WTC11 (cell line): ENCODE data around the gene SURF2. TPM values are rescaled to one million over a fixed set of nuclear protein-coding genes. Genes with fewer than 3 reads are reported as not detected.

Experiments used
- ATAC-seq: fragments of 200-7000 bp; cut with Tn5 transposase; 2 replicates; pipeline ENCODE4 v1.10.0; 2021; ENCODE audit warnings: mild to moderate bottlenecking, moderate library complexity
- CTCF ChIA-PET: fragments of 300-600 bp; sonication (Branson Sonifier 250); formaldehyde crosslinking; loops from one replicate; lab custom pipeline; 2021; ENCODE audit warnings: antibody characterized with exemption; lab: Charles Lee
- POLR2A ChIA-PET: fragments of 350-600 bp; sonication (Branson Sonifier 250); formaldehyde crosslinking; loops from one replicate; lab custom pipeline; 2021; ENCODE audit warnings: antibody characterized with exemption; lab: Charles Lee
- DNase-seq: peaks from one replicate; pipeline ENCODE4 v3.0.0; 2021; ENCODE audit warnings: low spot score
- H3K27ac Mint-ChIP-seq: 2 replicates; pipeline ENCODE4 v1.8.0; 2021; ENCODE audit warnings: mixed read lengths
- H3K27me3 Mint-ChIP-seq: 2 replicates; pipeline ENCODE4 v1.8.0; 2021; ENCODE audit warnings: low read depth, mild to moderate bottlenecking, moderate library complexity, mixed read lengths
- H3K36me3 Mint-ChIP-seq: 2 replicates; pipeline ENCODE4 v1.8.0; 2021; ENCODE audit warnings: mixed read lengths
- H3K4me1 Mint-ChIP-seq: 2 replicates; pipeline ENCODE4 v1.8.0; 2022; ENCODE audit warnings: mixed read lengths
- H3K4me3 Mint-ChIP-seq: 2 replicates; pipeline ENCODE4 v1.8.0; 2021; ENCODE audit warnings: mild to moderate bottlenecking, moderate library complexity, mixed read lengths
- H3K9me3 Mint-ChIP-seq: 2 replicates; pipeline ENCODE4 v1.8.0; 2021; ENCODE audit warnings: mixed read lengths
- ARID4B ChIP-seq: sonication (generic); formaldehyde crosslinking; IDR thresholded peaks from 2 replicates; pipeline ENCODE4 v1.8.0; 2023; ENCODE audit warnings: missing genetic modification reagents, mild to moderate bottlenecking, borderline replicate concordance
- E2F1 ChIP-seq: sonication (generic); formaldehyde crosslinking; IDR thresholded peaks from 2 replicates; pipeline ENCODE4 v1.8.0; 2022; ENCODE audit warnings: mild to moderate bottlenecking, missing genetic modification reagents
- ETV6 ChIP-seq: sonication (generic); formaldehyde crosslinking; IDR thresholded peaks from 2 replicates; pipeline ENCODE4 v1.8.1; 2022; ENCODE audit warnings: mild to moderate bottlenecking, missing genetic modification reagents
- GTF2I ChIP-seq: fragments of 250-450 bp; sonication (Bioruptor Pico); conservative IDR thresholded peaks from 2 replicates; pipeline ENCODE4 v1.4.0; 2021; ENCODE audit warnings: mild to moderate bottlenecking
- HMGA2 ChIP-seq: fragments of 250-450 bp; sonication (Bioruptor Pico); IDR thresholded peaks from 2 replicates; pipeline ENCODE4 v1.4.0; 2021; ENCODE audit warnings: mild to moderate bottlenecking, moderate library complexity
- JAZF1 ChIP-seq: fragments of 250-450 bp; sonication (Bioruptor Pico); IDR thresholded peaks from 2 replicates; pipeline ENCODE4 v1.9.0; 2021; ENCODE audit warnings: moderate library complexity, mild to moderate bottlenecking, inconsistent platforms
- MXD4 ChIP-seq: fragments of 250-450 bp; sonication (Bioruptor Pico); IDR thresholded peaks from 2 replicates; pipeline ENCODE4 v1.8.0; 2021; ENCODE audit warnings: mild to moderate bottlenecking, moderate library complexity, borderline replicate concordance
- NR2C2 ChIP-seq: sonication (generic); formaldehyde crosslinking; IDR thresholded peaks from 2 replicates; pipeline ENCODE4 v1.8.0; 2022; ENCODE audit warnings: mild to moderate bottlenecking, missing genetic modification reagents
- OVOL2 ChIP-seq: fragments of 250-450 bp; sonication (Bioruptor Pico); IDR thresholded peaks from 2 replicates; pipeline ENCODE4 v1.9.0; 2021; ENCODE audit warnings: mild to moderate bottlenecking, borderline replicate concordance
- PRDM15 ChIP-seq: sonication (generic); formaldehyde crosslinking; IDR thresholded peaks from 2 replicates; pipeline ENCODE4 v1.8.0; 2022; ENCODE audit warnings: missing genetic modification reagents
- RELA ChIP-seq: sonication (generic); formaldehyde crosslinking; IDR thresholded peaks from 2 replicates; pipeline ENCODE4 v1.8.1; 2022; ENCODE audit warnings: missing genetic modification reagents, mild to moderate bottlenecking, borderline replicate concordance
- SOX15 ChIP-seq: fragments of 250-450 bp; sonication (Bioruptor Pico); IDR thresholded peaks from 2 replicates; pipeline ENCODE4 v1.9.0; 2021; ENCODE audit warnings: mild to moderate bottlenecking
- SP1 ChIP-seq: sonication (generic); formaldehyde crosslinking; conservative IDR thresholded peaks from 2 replicates; pipeline ENCODE4 v1.8.1; 2022; ENCODE audit warnings: missing genetic modification reagents
- TCF7 ChIP-seq: sonication (generic); formaldehyde crosslinking; IDR thresholded peaks from 2 replicates; pipeline ENCODE4 v1.8.0; 2022; ENCODE audit warnings: mild to moderate bottlenecking, low read depth, missing genetic modification reagents, moderate library complexity
- TP53 ChIP-seq: sonication (generic); formaldehyde crosslinking; IDR thresholded peaks from 2 replicates; pipeline ENCODE4 v1.8.1; 2023; ENCODE audit warnings: mild to moderate bottlenecking, missing genetic modification reagents
- ZNF219 ChIP-seq: sonication (generic); formaldehyde crosslinking; IDR thresholded peaks from 2 replicates; pipeline ENCODE4 v1.8.0; 2023; ENCODE audit warnings: missing genetic modification reagents, mild to moderate bottlenecking, borderline replicate concordance
- ZNF232 ChIP-seq: sonication (generic); formaldehyde crosslinking; IDR thresholded peaks from 2 replicates; pipeline ENCODE4 v1.8.0; 2022; ENCODE audit warnings: mild to moderate bottlenecking, missing genetic modification reagents
- total RNA-seq: library from RNA; stranded (reverse); gene quantifications from 3 replicates; pipeline ENCODE4 v1.2.3, GENCODE V29; 2021
- TF ChIP-seq, protein P1 (sequence below): sonication (generic); formaldehyde crosslinking; IDR thresholded peaks from 2 replicates; pipeline ENCODE4 v1.8.1; 2022; ENCODE audit warnings: mild to moderate bottlenecking, moderate library complexity, missing genetic modification reagents

The SURF2 gene
- total RNA-seq, 1 experiment from 2014 or later, result 33.3 TPM

DNA sequence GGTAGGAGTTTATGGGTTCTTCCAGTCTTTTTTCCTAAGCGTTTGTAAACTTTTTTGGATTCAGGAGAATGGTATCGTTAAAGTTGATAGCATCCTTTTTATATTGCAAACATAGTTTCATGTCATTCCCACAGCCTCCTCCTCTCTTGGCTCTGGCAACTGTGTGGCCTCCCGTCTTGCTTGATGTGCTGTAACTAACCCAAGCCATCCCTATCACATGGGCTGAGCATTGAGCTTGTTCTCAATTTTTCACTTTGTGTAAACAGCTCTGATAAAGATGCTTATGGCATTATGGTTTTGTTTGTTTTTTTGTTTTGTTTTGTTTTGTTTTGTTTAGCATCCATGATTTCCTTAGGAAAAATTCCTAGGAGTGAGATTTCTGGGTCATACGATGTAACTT lies 24.4 kb downstream of the SURF2 start (continued):
- TF ChIP-seq E2F1 (CRISPR knock-in tag) (no peak), NR2C2 (CRISPR knock-in tag) (no peak), ZNF219 (CRISPR knock-in tag) (no peak), PRDM15 (CRISPR knock-in tag) (no peak), ZNF232 (no peak), OVOL2 (CRISPR knock-in tag) (no peak), ETV6 (CRISPR knock-in tag) (no peak), SP1 (CRISPR knock-in tag) (no peak), RELA (CRISPR knock-in tag) (no peak), TCF7 (CRISPR knock-in tag) (no peak), MXD4 (CRISPR knock-in tag) (no peak), ARID4B (CRISPR knock-in tag) (no peak)
- TF ChIP-seq, all 79 proteins: peak for 0

- DNase-seq (no peak), ATAC-seq (no peak)
- Mint-ChIP-seq H3K9me3 (peaks cover 4% of the 10 kb centered on the region), H3K27me3 (peaks cover 19% of the 10 kb centered on the region), H3K36me3 (no peaks in the 10 kb centered on the region), H3K4me1 (peaks cover 4% of the 10 kb centered on the region; the same call in 1 of the 2 replicates), H3K4me3 (no peak overlapping the region)
- ChIA-PET CTCF (no interaction called here), POLR2A (no interaction called here)
- no peak for TF ChIP-seq E2F1 (CRISPR knock-in tag)
- no peak for TF ChIP-seq SP1 (CRISPR knock-in tag)
- TF ChIP-seq TP53 (CRISPR knock-in tag), result no peak
- no peak for TF ChIP-seq GTF2I (CRISPR knock-in tag)
- no peak for TF ChIP-seq JAZF1
- TF ChIP-seq, protein P1, sequence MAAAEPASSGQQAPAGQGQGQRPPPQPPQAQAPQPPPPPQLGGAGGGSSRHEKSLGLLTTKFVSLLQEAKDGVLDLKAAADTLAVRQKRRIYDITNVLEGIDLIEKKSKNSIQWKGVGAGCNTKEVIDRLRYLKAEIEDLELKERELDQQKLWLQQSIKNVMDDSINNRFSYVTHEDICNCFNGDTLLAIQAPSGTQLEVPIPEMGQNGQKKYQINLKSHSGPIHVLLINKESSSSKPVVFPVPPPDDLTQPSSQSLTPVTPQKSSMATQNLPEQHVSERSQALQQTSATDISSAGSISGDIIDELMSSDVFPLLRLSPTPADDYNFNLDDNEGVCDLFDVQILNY, result no peak
- TF ChIP-seq SOX15 (CRISPR knock-in tag), result no peak
- no peak for TF ChIP-seq HMGA2 (CRISPR knock-in tag)
- TF ChIP-seq RELA (CRISPR knock-in tag), result no peak
- TF ChIP-seq, all 79 proteins: peak for 0
- no peak overlapping the region for H3K27ac Mint-ChIP-seq
These were observed 26.3 kb downstream of the SURF2 start for GRCh38 chr9:133382507-133383141.
